ENCODE measurements around the gene GGT5.
A peak's percentile ranks its signal among the peaks of the same experiment; 100 is the strongest.
"Not testable (repeated sequence)": the region's sequence is repeated elsewhere in the genome, so short reads cannot be mapped to it uniquely, and the experiment has no call there.

Gene GGT5

GRCh38 chr22:24259459-24259858 lies 14.6 kb upstream of the GGT5 start:
- DNase-seq: not testable (repeated sequence)

- DNase-seq: not testable (repeated sequence)
These were observed 11.9 kb upstream of the GGT5 start for GRCh38 chr22:24256736-24257135.

- not testable (repeated sequence) for DNase-seq
These were observed 11.3 kb upstream of the GGT5 start for GRCh38 chr22:24256136-24256535.

GRCh38 chr22:24253126-24253525 lies 8.2 kb upstream of the GGT5 start:
- DNase-seq: not testable (repeated sequence)

GRCh38 chr22:24251286-24251685 lies 6.4 kb upstream of the GGT5 start:
- DNase-seq: not testable (repeated sequence)

GRCh38 chr22:24249413-24249812 lies 4.5 kb upstream of the GGT5 start:
- not testable (repeated sequence) for DNase-seq

- not testable (repeated sequence) for DNase-seq
These were observed 3.7 kb upstream of the GGT5 start for GRCh38 chr22:24248611-24249010.

GRCh38 chr22:24247564-24248344 lies 2.9 kb upstream of the GGT5 start:
- DNase-seq: peak; percentile 24

GRCh38 chr22:24247011-24247507 lies 2.2 kb upstream of the GGT5 start:
- DNase-seq: no peak

GRCh38 chr22:24245584-24246561 lies 991 bp upstream of the GGT5 start:
- DNase-seq: not testable (repeated sequence)

- DNase-seq: no peak
These were observed 616 bp downstream of the GGT5 start for GRCh38 chr22:24244144-24244787.

GRCh38 chr22:24243417-24243816 lies 1.5 kb downstream of the GGT5 start:
- DNase-seq: not testable (repeated sequence)

GRCh38 chr22:24240985-24241692 lies 3.7 kb downstream of the GGT5 start:
- not testable (repeated sequence) for DNase-seq

GRCh38 chr22:24240381-24240780 lies 4.5 kb downstream of the GGT5 start:
- DNase-seq: no peak

- not testable (repeated sequence) for DNase-seq
These were observed 6.7 kb downstream of the GGT5 start for GRCh38 chr22:24238101-24238694.

- DNase-seq: no peak
These were observed 8.2 kb downstream of the GGT5 start for GRCh38 chr22:24236656-24237055.

GRCh38 chr22:24235315-24235714 lies 9.6 kb downstream of the GGT5 start:
- no peak for DNase-seq

- no peak for DNase-seq
These were observed 11.1 kb downstream of the GGT5 start for GRCh38 chr22:24233816-24234215.

GRCh38 chr22:24233235-24233634 lies 11.6 kb downstream of the GGT5 start:
- DNase-seq: no peak

GRCh38 chr22:24232725-24233124 lies 12.2 kb downstream of the GGT5 start:
- no peak for DNase-seq

- no peak for DNase-seq
These were observed 12.8 kb downstream of the GGT5 start for GRCh38 chr22:24232124-24232523.

GRCh38 chr22:24231706-24232105 lies 13.2 kb downstream of the GGT5 start:
- no peak for DNase-seq
